Epithelial cell of prostate (primary cell): ENCODE measurements around the gene ZNF362.
A peak's percentile ranks its signal among the peaks of the same experiment; 100 is the strongest.

ENCODE experiments used
- DNase-seq: peaks from one replicate; pipeline ENCODE4 v3.0.0-alpha.2; 2011; ENCODE audit warnings: low read depth, low spot score
- H3K27ac ChIP-seq: fragments of 450-650 bp; 2 replicates; pipeline ENCODE4 v1.5.1; 2017; ENCODE audit warnings: mild to moderate bottlenecking

The ZNF362 gene

DNA sequence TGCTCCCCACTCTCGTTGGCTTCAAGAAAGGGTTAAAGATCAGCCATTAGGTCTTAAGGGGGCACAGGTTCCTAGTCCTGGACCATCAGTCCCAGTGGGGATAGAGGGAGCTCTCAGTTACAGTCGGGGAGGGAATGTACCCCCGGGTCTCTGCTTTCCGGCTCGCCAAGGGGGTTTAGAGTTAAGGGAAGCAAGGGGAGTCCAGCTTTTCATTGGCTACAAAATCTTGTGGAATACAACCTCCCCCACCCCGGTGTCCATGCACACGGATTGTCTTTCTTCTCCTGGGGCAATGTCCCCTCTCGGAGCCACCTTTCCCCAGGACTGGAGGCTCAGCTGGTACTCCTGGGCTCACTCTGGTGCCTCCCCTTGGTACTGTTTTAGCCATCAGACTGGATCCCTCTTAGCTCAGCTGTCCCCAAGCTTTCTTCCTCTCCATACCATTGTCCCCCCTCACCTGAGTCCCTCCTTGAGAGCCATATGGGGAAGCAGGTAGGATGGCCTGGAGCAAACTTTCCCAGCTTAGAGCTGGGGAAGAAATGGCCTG lies 64.4 kb downstream of the ZNF362 start, which contains the start of gene A3GALT2:
TSS of gene A3GALT2 (minus strand) at position 480 of the 547 bp plus-strand sequence. CDS start at position 480, 0 bp downstream.
- no peak within 1 kb of the TSS for H3K27ac ChIP-seq
- DNase-seq = no peak

DNA sequence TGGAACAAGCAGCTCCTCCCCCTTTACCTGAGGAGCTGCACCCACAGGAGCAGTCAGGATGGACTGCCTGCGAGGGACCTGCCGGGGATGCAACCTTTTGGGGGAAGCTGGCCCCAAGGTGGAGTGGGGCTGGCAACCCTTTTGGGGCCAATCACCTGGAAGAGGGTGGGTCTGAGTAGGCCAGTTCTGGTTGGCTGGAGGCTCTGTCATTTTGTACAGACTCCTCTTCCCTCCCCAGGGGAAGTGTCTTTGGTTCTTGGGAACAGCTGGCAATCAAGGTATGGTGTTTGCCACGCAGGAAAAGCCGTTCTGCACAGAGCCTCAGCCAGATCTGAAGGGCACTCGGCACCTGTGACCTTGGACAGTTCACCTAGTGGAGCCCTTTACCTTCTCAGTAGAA lies 64.9 kb downstream of the ZNF362 start:
- no peak for DNase-seq

DNA sequence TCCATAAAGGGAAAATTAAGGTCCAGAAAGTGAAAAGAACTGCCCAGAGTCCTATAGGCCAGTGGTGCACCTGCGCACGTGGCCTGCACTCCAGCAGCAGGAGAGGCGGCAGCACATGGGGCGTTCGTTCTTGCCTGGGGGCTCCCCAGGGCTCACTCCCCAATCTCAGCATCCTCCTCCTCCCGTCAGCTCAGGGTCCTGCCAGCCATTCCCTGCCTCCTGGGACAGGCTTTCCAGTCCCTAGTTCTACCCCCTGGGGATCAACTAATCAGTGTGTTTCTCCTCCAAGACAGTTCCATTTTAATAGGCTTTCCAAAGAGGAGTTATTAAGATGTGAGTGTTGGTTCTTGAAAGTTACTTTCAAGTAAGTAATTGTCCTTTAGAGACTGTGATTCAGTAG lies 65.8 kb downstream of the ZNF362 start:
- H3K27ac ChIP-seq = no peak overlapping the region
- DNase-seq = no peak

More for the DNA sequence above, 64.9 kb downstream of the ZNF362 start:
- no peak overlapping the region for H3K27ac ChIP-seq

DNA sequence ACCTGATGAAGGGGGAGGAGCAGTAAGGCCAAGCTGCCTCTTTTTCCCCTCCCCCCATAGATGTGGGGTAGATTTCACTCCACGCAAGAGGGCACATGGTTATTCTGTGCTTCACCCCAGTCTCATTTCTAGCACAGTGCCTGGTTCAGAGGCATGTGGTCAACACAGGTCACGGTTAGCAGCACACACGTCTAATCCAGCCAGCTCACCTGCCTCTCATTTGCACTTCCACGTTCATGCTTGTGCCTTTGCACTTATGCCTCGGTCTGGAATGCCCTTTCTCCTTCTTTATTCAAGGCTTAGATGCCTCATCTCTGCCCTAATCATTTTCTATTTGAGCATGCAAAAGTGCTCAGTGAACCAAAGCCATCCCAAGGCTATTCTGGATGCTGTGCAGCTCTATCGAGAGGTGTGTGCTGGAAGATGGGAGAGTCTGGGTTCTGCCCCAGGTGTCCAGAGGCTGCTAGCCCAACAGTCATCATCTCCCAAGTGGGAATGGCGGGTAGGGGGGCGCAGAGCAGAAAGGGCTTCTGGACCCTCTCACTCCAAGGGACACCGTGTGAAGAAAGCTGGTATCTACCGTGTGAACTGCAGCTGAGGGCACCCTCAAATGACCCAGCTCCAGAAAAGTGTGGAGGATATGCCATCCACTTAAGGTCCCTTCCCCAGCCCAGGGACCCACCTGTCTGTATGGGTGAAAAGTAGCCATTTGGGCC lies 66.7 kb downstream of the ZNF362 start:
- no peak overlapping the region for H3K27ac ChIP-seq
- no peak for DNase-seq

DNA sequence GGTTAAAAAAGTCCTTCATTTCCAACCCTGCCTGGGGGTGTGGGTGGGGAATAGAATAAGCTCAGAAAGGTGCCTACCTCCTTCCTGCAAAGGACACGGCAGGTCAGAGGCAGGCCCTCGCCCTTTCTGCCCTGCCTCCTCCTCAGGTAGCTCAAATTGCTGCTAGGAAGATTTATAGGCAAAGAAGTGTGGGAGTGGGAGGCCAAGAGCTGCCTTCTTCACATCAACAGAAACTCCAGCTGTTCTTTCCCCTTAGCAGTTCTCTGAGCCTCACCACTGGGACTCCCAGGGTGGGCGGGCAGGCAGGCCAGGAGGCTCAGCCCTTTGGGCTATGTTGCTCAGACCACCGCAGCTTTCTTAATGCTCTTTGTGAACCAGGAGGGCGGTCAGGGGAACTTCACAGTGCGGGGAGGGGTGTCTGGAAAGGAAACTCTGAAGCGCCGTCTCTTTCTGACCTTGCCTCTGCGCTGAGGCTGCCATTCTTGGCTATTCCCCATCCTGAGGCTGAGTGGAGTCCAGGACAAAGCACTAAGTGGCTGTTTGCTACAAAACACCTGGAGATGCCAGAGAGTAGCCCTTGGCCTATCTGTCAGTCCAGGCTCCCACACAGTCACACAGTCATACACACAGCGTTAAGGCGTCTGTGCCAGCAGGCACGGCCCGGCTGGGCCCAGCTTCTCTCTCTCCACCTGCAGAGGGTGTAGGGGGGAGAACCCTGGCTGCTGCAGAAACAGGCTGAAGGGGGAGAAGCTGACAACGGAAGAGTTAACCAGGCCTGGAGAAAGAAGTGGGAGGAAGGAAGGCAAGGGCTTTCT lies 67.6 kb downstream of the ZNF362 start:
- no peak for DNase-seq
- H3K27ac ChIP-seq = no peak overlapping the region

DNA sequence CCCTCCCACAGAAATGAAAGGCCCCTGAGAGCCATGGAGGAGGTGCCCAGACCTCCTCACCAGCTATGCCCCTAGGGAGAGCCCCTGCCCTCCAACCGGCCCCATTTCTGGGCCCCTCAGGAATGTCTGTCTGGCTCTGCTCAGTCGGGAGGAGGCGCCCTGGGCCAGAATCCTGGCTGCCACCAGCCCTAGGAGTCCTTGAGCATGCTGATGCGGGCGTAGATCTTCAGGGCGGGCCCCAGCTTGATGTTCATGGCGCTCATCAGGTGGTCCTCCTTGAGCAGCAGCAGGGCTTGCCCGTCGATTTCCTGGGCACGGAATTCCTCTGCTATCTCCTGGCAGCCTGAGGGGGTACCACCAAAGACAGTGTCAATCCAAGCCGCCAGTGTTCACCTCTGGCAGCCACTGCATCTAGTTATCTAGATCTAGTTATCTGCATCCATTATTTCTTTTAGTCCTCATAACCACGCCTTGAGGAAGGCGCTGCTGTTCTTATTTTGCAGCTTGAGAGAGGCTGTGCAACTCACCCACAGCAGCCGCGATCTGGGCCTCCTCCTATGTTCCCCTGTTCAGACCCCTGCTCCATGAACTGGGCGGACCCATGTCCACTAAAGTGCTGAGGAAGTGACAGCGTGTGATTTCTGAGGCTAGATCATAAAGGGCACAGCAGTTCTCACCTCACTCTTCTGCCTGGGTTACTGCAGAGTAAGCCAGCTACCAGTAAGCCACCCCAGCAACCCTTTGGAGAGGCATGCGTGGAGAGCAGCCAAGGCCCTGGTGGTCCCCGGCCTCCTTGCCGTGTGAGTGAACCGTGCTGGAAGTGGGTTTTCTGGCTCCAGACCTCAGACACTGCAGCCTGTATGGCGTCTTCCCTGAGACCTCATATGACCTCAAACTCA lies 68.6 kb downstream of the ZNF362 start:
- DNase-seq = no peak
- H3K27ac ChIP-seq = no peak overlapping the region

DNA sequence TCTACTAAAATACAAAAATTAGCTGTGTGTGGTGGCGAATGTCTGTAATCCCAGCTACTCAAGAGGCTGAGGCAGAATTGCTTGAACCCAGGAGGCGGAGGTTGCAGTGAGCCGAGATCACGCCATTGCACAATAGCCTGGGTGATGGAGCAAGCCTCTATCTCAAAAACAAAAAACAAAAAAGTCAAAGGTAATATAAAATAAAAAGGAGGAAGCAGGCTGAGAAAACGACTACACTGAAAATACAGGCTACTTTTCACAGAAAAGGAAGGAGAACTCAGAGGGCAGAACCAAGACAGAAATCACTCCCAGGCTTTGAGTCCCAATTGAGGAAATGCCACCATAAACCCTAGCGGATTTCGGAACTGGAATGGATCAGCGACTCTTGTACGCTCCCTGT lies 70.5 kb downstream of the ZNF362 start:
- no peak for DNase-seq
- H3K27ac ChIP-seq = peak overlapping the region; percentile 60

DNA sequence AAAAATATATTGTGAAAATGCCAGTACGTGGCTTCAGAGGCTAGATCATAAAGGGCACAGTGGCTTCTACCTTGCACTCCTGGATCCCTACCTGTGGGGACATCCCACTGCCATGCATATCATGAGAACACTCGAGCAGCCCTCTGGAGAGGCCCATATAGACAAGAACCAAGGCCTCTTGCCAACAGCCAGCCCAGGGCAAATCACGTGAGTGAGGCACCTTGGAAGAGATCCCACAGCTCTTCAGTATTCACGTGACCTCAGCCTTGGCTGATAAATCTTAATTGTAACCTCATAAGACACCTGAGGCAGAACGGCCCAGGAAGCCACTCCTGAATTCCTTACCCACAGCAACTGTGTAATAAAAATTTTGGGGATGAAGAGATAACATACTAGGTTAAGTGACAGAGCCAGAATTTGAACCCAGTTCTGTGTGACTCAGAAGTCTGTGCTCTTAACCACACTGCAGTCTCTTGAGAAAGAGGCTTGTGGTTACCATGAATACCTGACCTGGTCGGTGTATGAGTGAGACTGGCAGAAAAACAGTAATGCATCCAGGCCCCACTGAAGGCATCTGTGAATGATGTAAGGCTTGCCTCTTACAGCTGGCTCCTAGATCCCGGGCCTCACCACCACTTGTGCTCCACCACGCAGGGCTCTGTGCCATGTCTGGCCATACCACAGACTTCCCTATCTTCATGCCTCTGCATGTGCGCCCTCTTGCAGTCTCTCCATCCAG lies 71.5 kb downstream of the ZNF362 start:
- peak; percentile 95 for DNase-seq
- H3K27ac ChIP-seq = peak overlapping the region; percentile 60

DNA sequence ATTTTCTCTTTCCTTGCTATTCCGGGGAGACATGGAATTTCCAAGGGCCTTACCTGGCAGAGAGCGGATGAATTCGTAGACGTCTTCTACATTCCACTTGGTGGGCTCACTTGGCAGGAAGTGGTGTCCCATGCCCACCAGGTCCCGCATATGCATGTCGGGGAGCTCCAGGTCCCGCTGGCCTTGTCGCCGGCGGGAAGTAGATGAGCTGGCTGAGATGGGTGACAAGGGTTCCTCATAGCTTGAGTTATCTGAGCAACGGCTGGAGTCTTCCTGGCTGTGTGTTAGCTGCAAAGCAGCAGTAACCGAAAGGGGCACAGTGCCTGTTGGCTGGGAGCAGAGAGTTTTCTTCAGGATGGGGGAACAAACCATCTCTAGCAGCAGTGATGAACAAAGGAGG lies 72.5 kb downstream of the ZNF362 start:
- no peak for DNase-seq
- H3K27ac ChIP-seq = peak overlapping the region; percentile 60

DNA sequence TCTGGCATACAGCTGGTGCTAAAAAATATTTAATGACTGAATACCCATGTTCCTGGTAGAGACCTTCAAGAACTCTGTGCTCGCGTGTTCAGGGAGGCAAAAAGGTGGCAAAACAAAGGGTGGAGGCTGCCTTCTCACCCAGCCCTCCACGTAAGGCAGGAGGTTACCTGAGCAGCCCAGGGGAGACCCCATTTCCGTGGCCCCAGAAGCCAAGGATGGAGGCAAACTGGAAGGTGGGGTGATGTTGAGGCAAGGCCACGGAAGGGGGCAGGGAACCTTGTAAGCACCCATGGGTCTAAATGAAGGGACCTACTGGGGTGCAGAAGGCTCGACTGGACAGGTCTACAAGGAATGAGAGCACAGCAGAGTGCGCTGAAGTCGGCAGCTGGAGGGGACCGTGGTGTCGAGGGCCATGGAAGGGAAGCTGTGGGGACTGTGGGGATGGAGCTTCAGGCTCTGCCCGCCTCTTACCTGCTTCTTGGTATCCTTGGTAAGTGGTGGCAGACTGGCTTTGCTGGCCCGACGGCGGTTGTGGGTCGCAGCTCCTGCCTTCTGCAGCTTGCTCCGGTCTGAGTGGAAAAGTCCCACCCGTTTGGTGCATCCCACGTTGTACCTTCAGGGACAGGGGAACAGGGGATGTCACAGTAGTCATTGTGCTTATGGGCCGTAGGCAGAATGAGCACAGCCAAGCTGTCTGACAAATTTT lies 73.5 kb downstream of the ZNF362 start:
- H3K27ac ChIP-seq = peak overlapping the region; percentile 60
- DNase-seq = no peak

DNA sequence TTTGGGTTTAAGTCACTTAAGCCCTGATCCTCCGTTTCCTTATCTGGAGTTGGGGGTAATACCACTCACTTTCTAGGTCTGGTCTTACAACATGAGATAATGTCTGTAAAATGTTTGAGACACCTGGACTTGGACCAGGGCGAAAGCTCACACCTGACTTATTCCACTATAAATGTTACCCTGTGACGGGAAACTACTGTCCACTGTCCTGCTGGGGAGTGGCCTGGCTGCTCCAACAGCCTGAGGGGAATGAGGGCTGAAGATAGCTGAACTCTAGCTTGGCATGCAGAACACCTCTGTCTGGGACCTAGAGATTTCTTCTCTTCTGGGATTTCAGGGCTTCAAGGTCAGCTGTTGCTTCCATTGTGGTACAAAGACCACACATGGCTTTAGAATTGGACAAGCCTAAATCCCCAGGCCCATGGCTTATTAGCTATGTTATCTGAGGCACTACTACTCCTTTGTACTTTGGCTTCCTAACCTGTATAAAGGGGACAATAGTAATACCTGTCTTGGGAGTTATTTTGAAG lies 74.1 kb downstream of the ZNF362 start:
- peak overlapping the region; percentile 60 for H3K27ac ChIP-seq
- DNase-seq = no peak

DNA sequence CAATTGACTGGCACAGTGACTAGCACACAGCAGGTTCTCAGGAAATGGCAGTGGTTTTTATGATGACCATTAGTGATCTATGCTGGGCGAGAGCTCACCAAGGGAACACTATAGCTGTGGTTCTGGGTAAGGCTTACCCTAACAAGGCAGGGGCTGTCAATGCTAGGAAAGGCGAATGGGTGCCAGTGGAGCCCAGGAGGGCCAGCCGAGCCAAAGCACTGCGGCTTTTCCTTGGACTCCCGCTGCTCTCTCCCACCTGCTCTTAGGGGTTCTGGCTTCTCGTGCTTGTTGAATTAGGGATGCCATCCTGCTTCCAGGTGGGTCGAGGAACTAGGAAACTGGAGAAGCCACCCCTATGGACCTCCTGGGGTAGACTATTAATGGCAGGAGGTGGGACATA lies 74.6 kb downstream of the ZNF362 start:
- peak overlapping the region; percentile 60 for H3K27ac ChIP-seq
- DNase-seq = no peak

DNA sequence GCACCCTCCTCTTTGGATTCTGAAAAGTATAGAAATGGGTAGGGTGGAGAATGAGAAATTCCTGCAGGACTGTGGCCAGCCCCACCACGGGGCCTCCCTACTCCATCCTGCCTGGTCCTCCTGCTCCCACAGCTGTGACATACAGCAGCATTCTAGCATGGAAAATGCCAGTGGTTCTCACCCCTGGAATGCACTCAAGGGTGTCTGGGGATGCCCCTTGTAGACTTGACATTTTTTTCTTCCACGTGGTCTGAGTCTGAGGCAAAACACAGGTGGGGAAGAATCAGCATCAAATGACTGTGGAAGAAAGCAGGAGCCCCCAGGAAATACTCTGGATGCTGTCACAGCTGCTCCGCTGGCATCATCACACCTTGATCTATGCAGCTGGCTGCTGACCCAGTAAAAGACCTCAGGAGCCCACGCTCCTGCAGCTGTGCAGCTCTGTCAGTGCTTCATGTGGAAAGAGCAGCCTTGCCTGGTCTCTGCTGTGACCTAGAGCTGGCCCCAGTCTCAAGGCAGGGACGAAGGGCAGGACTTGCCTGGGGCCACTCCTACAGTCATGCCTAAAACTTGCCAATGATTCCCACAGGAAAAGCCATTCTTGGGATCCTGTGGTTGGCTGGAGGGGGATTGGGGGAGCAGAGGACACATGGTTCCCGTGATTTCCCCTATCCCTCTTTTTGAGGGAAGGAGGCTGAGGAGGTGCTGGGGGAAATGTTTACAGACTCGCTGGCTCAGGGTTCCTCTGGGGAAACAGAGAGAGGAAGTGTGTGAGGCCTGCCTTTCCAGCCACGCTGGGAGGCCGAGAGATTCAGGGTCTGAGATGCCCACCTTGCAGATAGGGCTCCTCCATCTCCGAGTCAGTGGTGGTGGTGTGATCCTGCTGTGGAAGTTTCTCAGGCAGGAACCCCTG lies 75.4 kb downstream of the ZNF362 start:
- no peak for DNase-seq
- peak overlapping the region; percentile 60 for H3K27ac ChIP-seq

DNA sequence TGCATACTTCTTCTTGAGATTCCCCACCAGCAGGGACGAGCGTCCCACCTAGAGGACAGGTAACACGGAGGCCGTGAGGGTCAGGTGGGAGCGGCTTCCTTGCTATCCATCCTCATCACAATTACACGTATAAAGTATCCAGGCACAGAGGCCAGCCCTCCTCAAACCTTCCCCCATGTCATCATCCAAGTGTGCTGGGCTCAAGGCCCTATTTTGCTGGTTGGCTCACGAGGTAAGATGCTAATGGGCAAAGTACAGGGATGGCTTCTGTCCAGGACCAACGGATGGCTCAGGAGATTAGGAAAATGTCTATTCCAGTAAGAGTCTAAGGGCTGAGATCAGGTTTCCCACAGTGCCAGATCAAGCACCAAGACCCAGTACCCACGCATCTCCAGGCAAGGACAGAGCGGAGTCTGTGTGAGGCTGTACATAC lies 76.1 kb downstream of the ZNF362 start:
- no peak for DNase-seq
- H3K27ac ChIP-seq = peak overlapping the region; percentile 60

DNA sequence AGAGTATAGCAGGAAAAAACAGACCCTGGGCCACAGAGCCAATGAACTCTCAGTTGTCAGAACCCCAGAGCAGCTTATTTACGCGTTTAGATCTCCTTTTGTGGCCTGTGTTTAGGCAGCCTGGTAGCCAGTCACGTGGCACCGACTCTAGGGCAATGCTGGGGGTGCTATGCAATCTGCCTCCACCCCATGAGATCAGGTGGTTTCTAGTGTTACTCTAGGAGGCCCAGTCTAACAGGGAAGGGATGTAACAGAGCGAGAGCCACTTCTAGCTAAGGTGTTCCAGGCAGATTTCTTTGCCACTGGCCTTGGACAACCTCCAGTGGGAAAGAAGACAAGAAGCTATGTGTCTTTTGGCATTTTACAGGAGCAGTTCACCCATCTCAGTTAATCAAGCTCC lies 76.6 kb downstream of the ZNF362 start:
- DNase-seq = no peak
- peak overlapping the region; percentile 60 for H3K27ac ChIP-seq

DNA sequence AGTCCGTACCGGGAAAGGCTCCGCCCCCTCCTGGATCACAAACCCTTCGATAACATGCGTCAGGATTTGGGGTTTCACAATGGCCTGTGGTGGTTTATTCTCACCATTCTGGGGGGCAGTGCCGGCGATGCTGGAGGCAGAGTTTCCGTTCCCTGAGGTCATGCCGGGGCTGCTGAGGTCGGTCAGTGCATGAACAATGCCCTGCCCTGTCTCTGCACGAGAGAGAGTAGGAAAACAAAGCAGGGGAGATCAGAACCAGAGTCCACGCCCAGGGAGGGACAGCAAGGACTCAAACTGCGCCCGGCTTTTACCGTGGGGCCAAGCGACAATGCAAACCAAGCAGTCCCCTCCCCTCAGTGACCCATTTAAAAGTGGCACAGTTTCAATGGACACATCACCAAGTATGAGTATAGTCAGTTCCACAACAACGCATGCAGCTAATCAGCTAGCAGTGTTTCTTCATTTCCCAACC lies 77.8 kb downstream of the ZNF362 start:
- DNase-seq = no peak
- peak overlapping the region; percentile 60 for H3K27ac ChIP-seq

DNA sequence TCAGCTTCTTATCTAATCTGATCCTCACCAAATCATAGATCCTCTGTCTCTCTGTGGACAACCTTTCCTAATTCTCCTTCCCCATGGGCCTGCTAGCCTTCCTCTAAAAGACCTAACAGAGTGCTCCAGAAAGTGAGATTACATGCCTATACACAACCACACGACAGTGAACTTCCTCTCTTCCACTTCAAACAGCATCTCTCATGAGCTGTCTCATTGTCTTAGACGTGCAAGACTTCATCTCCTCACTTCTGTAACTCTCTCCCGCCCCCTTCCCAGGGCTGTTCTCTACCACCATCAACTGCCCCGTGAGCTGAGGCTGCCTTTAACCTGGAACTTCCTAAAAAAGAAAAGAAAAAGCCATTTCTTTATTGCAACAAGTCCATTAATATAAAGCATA lies 78.7 kb downstream of the ZNF362 start:
- H3K27ac ChIP-seq = peak overlapping the region; percentile 60
- no peak for DNase-seq

DNA sequence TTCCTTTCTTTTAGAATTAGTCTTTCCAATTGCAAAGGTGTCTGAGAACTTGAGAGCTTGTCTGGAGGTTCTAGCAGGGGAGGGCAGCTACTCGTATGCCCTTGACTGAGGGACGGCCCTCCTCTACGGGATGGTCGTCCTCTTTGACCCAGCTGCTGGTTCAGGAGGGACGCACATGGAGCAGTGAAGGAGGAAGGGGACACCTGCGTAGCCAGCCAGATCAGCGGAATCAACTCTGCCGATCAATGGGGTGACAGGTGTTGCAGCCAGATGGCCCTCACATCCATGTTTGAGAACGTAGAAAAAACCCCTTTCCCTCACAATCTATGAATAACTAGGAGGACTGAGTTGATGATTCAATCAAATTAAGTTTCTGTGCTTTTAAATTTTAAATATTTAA lies 80.3 kb downstream of the ZNF362 start:
- DNase-seq = no peak
- peak overlapping the region; percentile 21 for H3K27ac ChIP-seq
